H1 (cell line): ENCODE results near the gene COX5B. TPM values are rescaled to one million over a fixed set of nuclear protein-coding genes. Genes with fewer than 3 reads are reported as not detected.

Source experiments
- BACH1 ChIP-seq: IDR thresholded peaks from 2 replicates; pipeline ENCODE4 v1.6.1; 2012; ENCODE audit warnings: low read length, improper control_type of control experiment
- BCL11A ChIP-seq, 2 experiments: IDR thresholded peaks; one replicate each; pipeline ENCODE4 v1.6.1; 2011; ENCODE audit warnings: low read depth in 2 of 2, low read length in 2 of 2, mild to moderate bottlenecking in 2 of 2
- BRCA1 ChIP-seq: IDR thresholded peaks from 2 replicates; pipeline ENCODE4 v1.6.1; 2012; ENCODE audit warnings: low read depth, low read length, improper control_type of control experiment
- CBX5 ChIP-seq: fragments of 300-800, 300-1000 bp; sonication (generic); IDR thresholded peaks from 2 replicates; pipeline ENCODE4 v1.7.1; 2016; ENCODE audit warnings: antibody characterized with exemption, low read length, low read depth
- CHD1 ChIP-seq: IDR thresholded peaks from 2 replicates; pipeline ENCODE4 v1.6.1; 2012; ENCODE audit warnings: low read depth, low read length, improper control_type of control experiment
- CHD2 ChIP-seq: IDR thresholded peaks from 2 replicates; pipeline ENCODE4 v1.6.1; 2012; ENCODE audit warnings: low read length, improper control_type of control experiment
- EGR1 ChIP-seq: IDR thresholded peaks from 2 replicates; pipeline ENCODE4 v1.6.1; 2011; ENCODE audit warnings: low read depth, low read length, borderline replicate concordance
- HDAC2 ChIP-seq, 2 experiments: fragments of 300-600 bp in 1 of 2; sonication (generic) in 1 of 2; IDR thresholded peaks; 2 replicates each; pipeline ENCODE4 v1.6.1; 2011 to 2012; ENCODE audit warnings: low read depth in 2 of 2, low read length in 2 of 2, mild to moderate bottlenecking in 2 of 2, moderate library complexity in 2 of 2, borderline replicate concordance in 1 of 2, inconsistent platforms in 1 of 2
- JUND ChIP-seq: IDR thresholded peaks from 2 replicates; pipeline ENCODE4 v1.6.1; 2011; ENCODE audit warnings: mild to moderate bottlenecking, improper control_type of control experiment, low read length
- KDM1A ChIP-seq: fragments of 200-600, 300-600 bp; sonication (generic); IDR thresholded peaks from 2 replicates; pipeline ENCODE4 v1.7.1; 2016; ENCODE audit warnings: mild to moderate bottlenecking, low read length, borderline replicate concordance
- KDM5A ChIP-seq: fragments of 200-600 bp; IDR thresholded peaks from 2 replicates; pipeline ENCODE4 v1.7.1; 2012; ENCODE audit warnings: mild to moderate bottlenecking, low read length, inconsistent platforms, mixed read lengths
- MAFK ChIP-seq: IDR thresholded peaks from 2 replicates; pipeline ENCODE4 v1.6.1; 2012; ENCODE audit warnings: low read depth, mild to moderate bottlenecking, improper control_type of control experiment, low read length
- NRF1 ChIP-seq: IDR thresholded peaks from 2 replicates; pipeline ENCODE4 v1.6.1; 2011; ENCODE audit warnings: mild to moderate bottlenecking, low read depth, low read length, improper control_type of control experiment
- RXRA ChIP-seq: IDR thresholded peaks from 2 replicates; pipeline ENCODE4 v1.6.1; 2011; ENCODE audit warnings: low read depth, mild to moderate bottlenecking, low read length, moderate library complexity; ENCODE audit not compliant: insufficient read depth
- SAP30 ChIP-seq: fragments of 300-600 bp; sonication (generic); IDR thresholded peaks from 2 replicates; pipeline ENCODE4 v1.7.1; 2012; ENCODE audit warnings: low read length, moderate library complexity, mild to moderate bottlenecking, inconsistent platforms; ENCODE audit not compliant: insufficient read depth, insufficient replicate concordance
- SIN3A ChIP-seq, 2 experiments: IDR thresholded peaks in 1 of 2; conservative IDR thresholded peaks in 1 of 2; 2 replicates each; pipeline ENCODE4 v1.6.1; 2011 to 2012; ENCODE audit warnings: low read length in 2 of 2, improper control_type of control experiment in 1 of 2, low read depth in 1 of 2, mild to moderate bottlenecking in 1 of 2
- SP4 ChIP-seq: IDR thresholded peaks from 2 replicates; pipeline ENCODE4 v1.6.1; 2012; ENCODE audit warnings: low read length, inconsistent platforms
- SUZ12 ChIP-seq: fragments of 200-600 bp; sonication (generic); IDR thresholded peaks from 2 replicates; pipeline ENCODE4 v1.6.1; 2012; ENCODE audit warnings: mild to moderate bottlenecking, inconsistent platforms, low read length, moderate library complexity, mixed read lengths
- TEAD4 ChIP-seq: IDR thresholded peaks from 2 replicates; pipeline ENCODE4 v1.6.1; 2012; ENCODE audit warnings: low read depth, low read length, inconsistent platforms, mixed read lengths
- polyA plus RNA-seq, 7 experiments: library from polyadenylated mRNA; depleted of rRNA in 3 of 7; stranded (reverse) in 5 of 7; unstranded in 2 of 7; fragments of >200 nt in 5 of 7; fragments of 200-250 nt in 2 of 7; gene quantifications; 1 replicate in 5 of 7; 2 replicates in 1 of 7; 4 replicates in 1 of 7; pipeline versions ENCODE4 v1.2.1 to v1.2.3, GENCODE V29; 2011 to 2013; ENCODE audit warnings: missing spikeins in 2 of 7, mixed read lengths in 2 of 7
- total RNA-seq: library from RNA; stranded (reverse); fragmentation: NEBNext Ultra II Directional; extraction: Animal tissue kit (Norgen Biotek cat#: 25700); gene quantifications from 2 replicates; pipeline ENCODE4 v1.2.1, GENCODE V29; 2021
- TF ChIP-seq, protein P1 (sequence below), 3 experiments: IDR thresholded peaks; 1 replicate in 2 of 3; 2 replicates in 1 of 3; pipeline versions ENCODE4 v1.5.1 to v1.6.1; 2011; ENCODE audit warnings: low read length in 3 of 3, mild to moderate bottlenecking in 3 of 3, inconsistent platforms in 2 of 3, low read depth in 1 of 3, moderate library complexity in 1 of 3; ENCODE audit not compliant: insufficient read depth in 1 of 3; ENCODE audit errors: control extremely low read depth in 1 of 3
- TF ChIP-seq, protein P2 (sequence below): IDR thresholded peaks from 2 replicates; pipeline ENCODE4 v1.6.1; 2012; ENCODE audit warnings: inconsistent platforms

The COX5B gene
- total and polyA plus RNA-seq, 2 of the 8 experiments (the other 6 are each of a cell fraction or from before 2014, with no cell fraction given): 233 to 468 TPM

GRCh38 chr2:97663962-97664635 lies 18.2 kb downstream of the COX5B start, which contains the start of gene ACTR1B (continued):
- TF ChIP-seq CBX5 (no peak), SAP30 (no peak), EGR1 (no peak), JUND (peak; percentile 89), KDM1A (no peak), SUZ12 (no peak), SIN3A (conservative IDR thresholded peaks at IDR 0.05 in 1 of 2, IDR thresholded peaks at IDR 0.05 in 1 of 2; ENCODE audit: low read depth in 1 of 2, low read length in 2 of 2) (no peak), KDM5A (no peak), MAFK (no peak), BRCA1 (no peak), CHD2 (peak; percentile 72), BACH1 (peak; percentile 53; the same call in 1 of the 2 replicates), HDAC2 (IDR thresholded peaks at IDR 0.05; ENCODE audit: borderline replicate concordance in 1 of 2, low read depth in 2 of 2, low read length in 2 of 2) (0 out of 4 replicates have a peak, but pooled peaks of 1 of the 2 experiments have one; percentile 35), CHD1 (no peak), NRF1 (no peak), BCL11A (IDR thresholded peaks at IDR 0.05; ENCODE audit: low read depth in 2 of 2, low read length in 2 of 2) (no peak), SP4 (no peak), RXRA (no peak), TEAD4 (no peak)
- TF ChIP-seq, protein P1, sequence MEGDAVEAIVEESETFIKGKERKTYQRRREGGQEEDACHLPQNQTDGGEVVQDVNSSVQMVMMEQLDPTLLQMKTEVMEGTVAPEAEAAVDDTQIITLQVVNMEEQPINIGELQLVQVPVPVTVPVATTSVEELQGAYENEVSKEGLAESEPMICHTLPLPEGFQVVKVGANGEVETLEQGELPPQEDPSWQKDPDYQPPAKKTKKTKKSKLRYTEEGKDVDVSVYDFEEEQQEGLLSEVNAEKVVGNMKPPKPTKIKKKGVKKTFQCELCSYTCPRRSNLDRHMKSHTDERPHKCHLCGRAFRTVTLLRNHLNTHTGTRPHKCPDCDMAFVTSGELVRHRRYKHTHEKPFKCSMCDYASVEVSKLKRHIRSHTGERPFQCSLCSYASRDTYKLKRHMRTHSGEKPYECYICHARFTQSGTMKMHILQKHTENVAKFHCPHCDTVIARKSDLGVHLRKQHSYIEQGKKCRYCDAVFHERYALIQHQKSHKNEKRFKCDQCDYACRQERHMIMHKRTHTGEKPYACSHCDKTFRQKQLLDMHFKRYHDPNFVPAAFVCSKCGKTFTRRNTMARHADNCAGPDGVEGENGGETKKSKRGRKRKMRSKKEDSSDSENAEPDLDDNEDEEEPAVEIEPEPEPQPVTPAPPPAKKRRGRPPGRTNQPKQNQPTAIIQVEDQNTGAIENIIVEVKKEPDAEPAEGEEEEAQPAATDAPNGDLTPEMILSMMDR (IDR thresholded peaks at IDR 0.05; ENCODE audit: control extremely low read depth in 1 of 3, insufficient read depth in 1 of 3, low read depth in 1 of 3, low read length in 3 of 3): peak in 1 of 3 experiments; percentile 35; a peak in 1 of 4 replicates
- TF ChIP-seq, protein P2, sequence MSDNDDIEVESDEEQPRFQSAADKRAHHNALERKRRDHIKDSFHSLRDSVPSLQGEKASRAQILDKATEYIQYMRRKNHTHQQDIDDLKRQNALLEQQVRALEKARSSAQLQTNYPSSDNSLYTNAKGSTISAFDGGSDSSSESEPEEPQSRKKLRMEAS: peak; percentile 55; the same call in 1 of the 2 replicates
